GM19023 (cell line): ENCODE results near the gene ALOX5.
"Not testable (repeated sequence)": the region's sequence is repeated elsewhere in the genome, so short reads cannot be mapped to it uniquely, and the experiment has no call there.

Experiments
- ATAC-seq: cut with Tn5 transposase; IDR thresholded peaks from one replicate; pipeline ENCODE4 v1.9.1; 2021; ENCODE audit warnings: mild to moderate bottlenecking, moderate library complexity; ENCODE audit not compliant: unreplicated experiment

ALOX5 gene

DNA sequence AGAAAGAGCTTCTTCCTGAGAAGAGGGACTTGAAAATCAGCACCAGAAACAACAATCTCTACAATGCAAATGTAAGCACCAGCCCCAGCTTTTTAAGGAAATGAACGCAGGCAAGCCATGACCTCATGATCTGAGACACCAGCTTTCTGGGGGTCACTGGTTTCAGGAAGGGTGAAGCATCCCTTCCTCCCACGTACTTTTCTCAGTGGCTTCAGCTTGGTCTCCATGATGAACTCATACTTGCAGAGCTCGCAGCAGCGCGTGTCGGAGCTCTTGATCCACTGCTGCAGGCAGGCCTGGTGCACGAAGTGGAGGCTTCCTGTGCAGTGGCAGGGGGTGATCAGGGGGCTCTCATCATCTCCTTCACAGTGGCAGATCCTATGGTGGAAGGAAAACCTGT is 87.0 kb downstream of the ALOX5 start:
- ATAC-seq: peak; percentile 71

GRCh38 chr10:45463244-45464116 is 89.5 kb downstream of the ALOX5 start:
- ATAC-seq: no peak

- ATAC-seq: peak; percentile 48
Observed at GRCh38 chr10:45464958-45465567, 91.0 kb downstream of the ALOX5 start.

DNA sequence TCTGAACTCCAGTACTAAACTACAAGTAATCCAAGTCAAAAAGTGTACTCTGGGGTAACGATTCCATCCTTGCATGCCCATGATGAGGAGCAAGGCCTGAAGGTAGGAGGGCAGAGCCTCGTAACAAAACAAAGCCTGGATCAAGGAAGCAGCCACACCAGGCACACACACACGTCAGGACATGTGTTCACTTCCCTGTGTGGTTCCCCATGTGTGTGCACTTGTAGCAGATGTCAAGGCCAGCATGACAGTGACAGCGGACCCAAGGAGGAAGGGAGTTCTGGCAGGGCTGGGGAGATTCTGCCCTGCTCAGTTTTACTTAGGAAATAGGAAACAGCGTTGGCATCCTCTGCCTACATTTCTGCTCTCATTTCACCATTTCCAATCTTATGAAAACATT is 92.8 kb downstream of the ALOX5 start:
- ATAC-seq: no peak

DNA sequence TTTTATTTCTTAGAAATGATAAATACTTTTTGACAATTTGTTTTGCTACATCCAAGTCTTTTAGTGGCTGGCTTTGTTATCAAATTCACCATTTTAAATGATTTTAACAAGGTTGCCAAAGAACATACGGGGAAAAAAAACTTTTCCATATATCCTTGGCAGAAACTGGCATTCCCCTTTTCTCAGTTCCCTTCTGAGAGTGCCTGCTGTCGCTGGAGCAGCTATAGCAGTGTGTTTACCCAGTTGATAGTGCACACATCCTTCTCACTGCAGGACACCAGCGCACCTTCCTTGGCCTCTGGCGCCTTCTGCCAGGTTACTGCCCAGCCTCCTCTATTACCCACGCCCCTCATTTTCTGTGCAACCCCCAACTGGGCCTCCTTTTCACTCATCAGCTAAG is 94.1 kb downstream of the ALOX5 start:
- no peak for ATAC-seq

- ATAC-seq: no peak
Observed at GRCh38 chr10:45470098-45471012, 96.3 kb downstream of the ALOX5 start.

GRCh38 chr10:45471059-45471458 is 97.0 kb downstream of the ALOX5 start:
- ATAC-seq: no peak

- ATAC-seq: no peak
Observed at GRCh38 chr10:45471531-45472310, 97.7 kb downstream of the ALOX5 start.

DNA sequence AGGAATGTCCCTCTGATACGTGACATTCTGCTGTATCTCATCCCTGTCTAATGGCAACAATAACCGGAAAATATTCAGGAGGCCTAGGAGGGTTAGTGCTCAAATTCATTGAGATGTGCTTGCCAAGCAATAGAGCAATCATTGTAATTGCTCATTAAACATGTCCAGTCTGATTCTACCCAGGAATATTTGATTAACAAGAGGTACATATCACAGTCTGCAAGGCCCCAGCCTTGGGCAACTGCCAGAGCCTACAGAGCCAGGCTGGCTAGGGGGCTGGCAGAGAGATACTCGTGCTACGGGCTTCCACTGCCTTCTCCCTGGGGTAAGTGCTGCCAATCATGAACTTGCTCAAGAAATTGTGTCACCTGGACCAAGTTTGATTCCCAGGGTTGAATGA is 99.1 kb downstream of the ALOX5 start:
- no peak for ATAC-seq

DNA sequence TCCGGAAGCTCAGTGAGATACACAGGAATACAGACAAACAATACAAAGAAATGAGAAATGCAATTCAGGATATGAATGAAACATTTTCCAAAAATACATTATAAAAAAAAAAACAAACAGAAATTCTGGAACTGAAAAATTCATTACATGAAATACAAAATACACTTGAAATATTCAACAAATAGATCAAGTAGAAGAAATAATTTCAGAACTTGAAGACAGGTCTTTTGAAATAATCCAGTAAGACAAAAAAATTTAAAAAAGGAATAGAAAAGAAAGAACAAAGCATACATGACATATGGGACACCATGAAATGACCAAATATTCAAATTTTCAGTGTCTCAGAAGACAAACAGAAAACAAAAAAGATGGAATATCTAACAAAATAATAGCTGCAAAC is 102.5 kb downstream of the ALOX5 start:
- ATAC-seq: no peak

GRCh38 chr10:45480294-45480693 is 106.3 kb downstream of the ALOX5 start:
- no peak for ATAC-seq

DNA sequence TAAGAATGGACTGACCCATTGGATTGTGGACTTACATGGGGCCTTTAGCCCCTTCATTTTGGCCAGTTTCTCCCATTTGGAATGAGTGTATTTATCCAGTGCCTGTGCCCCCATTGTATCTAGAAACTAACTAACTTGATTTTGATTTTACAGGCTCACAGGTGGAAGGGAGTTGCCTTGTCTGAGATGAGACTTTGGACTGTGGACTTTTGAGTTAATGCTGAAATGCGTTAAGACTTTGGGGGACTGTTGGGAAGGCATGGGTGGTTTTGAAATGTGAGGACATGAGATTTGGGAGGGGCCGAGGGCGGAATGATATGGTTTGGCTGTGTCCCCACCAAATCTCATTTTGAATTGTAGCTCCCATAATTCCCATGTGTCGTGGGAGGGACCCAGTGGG is 107.1 kb downstream of the ALOX5 start:
- ATAC-seq: not testable (repeated sequence)

DNA sequence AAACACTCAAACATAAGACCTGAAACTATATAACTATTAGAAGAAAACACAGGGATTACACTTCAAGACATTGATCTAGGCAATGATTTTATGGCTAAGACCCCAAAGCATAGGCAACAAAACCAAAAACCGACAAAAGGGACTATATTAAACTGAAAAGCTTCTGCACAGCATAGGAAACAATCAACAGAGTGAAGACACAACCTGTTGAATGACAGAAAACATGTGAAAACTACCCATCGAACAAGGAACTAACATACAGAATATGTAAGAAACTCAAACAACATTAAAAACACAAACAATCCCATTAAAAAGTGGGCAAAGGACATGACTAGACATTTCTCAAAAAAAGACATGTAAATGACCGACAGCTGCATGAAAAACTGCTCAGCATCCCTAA is 109.0 kb downstream of the ALOX5 start:
- no peak for ATAC-seq

DNA sequence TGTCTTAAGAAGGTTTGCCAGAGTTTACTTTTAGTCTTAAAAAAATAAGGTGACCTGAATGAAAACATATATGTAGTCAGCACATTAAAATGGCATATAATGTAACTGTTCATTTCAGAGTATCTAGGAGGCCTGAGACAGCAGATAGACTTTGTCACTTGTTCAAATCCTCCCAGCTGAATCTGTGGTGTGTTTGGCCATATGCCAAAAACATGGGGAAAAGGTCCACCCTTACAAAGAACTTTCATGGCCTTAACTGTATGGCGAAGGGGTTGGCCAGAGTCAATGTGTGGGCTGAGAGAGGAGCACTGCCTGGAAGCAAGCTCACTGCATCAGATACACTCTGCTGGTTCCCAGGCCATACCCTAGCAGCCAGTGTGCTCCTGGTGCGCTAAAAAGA is 113.7 kb downstream of the ALOX5 start:
- no peak for ATAC-seq

DNA sequence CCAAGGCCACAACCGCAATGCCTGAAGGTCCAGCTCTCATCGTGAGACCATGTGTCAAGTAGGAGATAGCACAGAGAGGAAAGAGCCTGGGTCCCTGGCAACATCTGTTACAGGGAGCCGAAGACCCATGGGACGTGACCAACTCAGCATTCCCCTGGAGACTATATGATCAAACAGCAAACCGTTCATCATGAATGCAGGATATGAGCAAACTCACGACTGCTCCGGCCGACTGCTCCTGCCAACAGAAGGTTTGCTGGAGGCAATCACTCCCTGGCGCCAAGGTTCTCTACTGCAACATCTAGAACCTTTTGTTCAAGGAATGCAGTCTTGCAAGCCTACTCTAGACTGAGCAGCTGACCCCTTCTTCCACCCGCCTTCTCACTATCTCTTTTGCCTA is 114.3 kb downstream of the ALOX5 start:
- no peak for ATAC-seq

- ATAC-seq: no peak
Observed at GRCh38 chr10:45490277-45490676, 116.3 kb downstream of the ALOX5 start.

- ATAC-seq: no peak
Observed at GRCh38 chr10:45491061-45491460, 117.0 kb downstream of the ALOX5 start.
